ENCODE data around the gene VAMP5. TPM values are rescaled to one million over a fixed set of nuclear protein-coding genes. Genes with fewer than 3 reads are reported as not detected.
"Not testable (repeated sequence)": the region's sequence is repeated elsewhere in the genome, so short reads cannot be mapped to it uniquely, and the experiment has no call there.

Gene VAMP5
- total RNA-seq, 1 donor from 2014 or later: 1.5 TPM

DNA sequence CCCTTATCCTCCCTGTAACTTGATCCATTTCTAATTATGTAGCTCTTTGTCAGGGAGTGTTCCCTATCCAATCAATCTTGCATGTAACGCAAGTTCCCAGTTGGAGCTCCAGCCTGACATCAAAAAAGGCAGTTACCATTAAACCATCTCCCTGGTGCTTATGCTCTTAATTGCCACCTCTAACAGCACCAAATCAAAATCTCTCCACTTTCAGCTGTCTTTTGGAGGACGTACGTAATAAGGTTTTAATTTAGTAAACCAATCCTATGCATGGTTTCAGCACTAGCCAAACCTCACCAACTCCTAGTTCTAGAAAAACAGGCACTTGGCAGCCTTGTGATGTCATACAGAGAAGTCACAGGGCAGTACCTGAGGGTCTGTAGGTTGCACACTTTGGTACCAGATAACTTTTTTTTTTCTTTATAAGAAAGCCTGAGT, 40.0 kb upstream of the VAMP5 start:
- not testable (repeated sequence) for DNase-seq (ENCODE audit: low read depth, low spot score); H3K27me3 Mint-ChIP-seq (ENCODE audit: low read depth); H3K27ac Mint-ChIP-seq (ENCODE audit: unreplicated experiment); H3K9me3 Mint-ChIP-seq
- Mint-ChIP-seq H3K36me3 (ENCODE audit: low read depth) (peaks cover 49% of the 10 kb centered on the region), H3K4me1 (peaks cover 44% of the 10 kb centered on the region), H3K4me3 (peak overlapping the region; percentile 95)
- TF ChIP-seq, protein P1, sequence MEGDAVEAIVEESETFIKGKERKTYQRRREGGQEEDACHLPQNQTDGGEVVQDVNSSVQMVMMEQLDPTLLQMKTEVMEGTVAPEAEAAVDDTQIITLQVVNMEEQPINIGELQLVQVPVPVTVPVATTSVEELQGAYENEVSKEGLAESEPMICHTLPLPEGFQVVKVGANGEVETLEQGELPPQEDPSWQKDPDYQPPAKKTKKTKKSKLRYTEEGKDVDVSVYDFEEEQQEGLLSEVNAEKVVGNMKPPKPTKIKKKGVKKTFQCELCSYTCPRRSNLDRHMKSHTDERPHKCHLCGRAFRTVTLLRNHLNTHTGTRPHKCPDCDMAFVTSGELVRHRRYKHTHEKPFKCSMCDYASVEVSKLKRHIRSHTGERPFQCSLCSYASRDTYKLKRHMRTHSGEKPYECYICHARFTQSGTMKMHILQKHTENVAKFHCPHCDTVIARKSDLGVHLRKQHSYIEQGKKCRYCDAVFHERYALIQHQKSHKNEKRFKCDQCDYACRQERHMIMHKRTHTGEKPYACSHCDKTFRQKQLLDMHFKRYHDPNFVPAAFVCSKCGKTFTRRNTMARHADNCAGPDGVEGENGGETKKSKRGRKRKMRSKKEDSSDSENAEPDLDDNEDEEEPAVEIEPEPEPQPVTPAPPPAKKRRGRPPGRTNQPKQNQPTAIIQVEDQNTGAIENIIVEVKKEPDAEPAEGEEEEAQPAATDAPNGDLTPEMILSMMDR (conservative IDR thresholded peaks at IDR 0.05): peak; percentile 19

DNA sequence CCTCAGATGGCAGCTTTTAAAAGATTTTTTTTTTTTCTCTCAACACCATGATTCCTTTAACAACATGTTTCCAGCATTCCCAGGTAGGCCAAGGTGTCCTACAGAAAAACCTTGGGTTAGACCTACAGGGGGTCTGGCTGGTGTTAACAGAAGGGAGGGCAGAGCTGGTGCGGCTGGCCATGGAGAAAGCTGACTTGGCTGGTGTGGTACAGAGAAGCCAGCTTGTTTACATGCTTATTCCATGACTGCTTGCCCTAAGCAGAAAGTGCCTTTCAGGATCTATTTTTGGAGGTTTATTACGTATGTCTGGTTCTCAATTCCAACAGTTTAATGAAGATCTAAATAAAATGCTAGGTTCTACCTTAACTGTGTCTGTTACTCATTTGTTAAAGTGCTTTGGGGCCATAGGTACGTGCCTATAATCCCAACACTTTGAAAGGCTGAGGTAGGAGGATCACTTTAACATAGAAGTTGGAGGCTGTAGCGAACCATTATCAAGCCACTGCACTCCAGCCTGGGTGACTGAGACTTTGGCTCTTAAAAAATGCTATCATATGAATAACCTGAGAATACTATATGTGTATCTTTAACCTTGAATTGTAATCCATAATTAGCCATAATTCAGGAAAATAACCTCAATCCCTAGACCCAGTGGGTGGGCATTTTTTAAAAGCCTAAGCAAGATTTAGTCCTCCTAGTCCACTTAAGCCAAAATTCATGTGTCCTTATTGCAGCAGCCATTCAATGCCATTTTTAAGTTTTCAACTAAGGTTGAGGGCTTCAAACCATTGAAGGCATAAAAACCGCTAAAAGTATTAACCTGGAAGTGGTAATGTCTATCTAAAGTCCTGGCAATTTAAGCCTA, 39.1 kb upstream of the VAMP5 start:
- not testable (repeated sequence) for DNase-seq (ENCODE audit: low read depth, low spot score); H3K27me3 Mint-ChIP-seq (ENCODE audit: low read depth); H3K9me3 Mint-ChIP-seq; H3K27ac Mint-ChIP-seq (ENCODE audit: unreplicated experiment)
- H3K4me1 Mint-ChIP-seq: peaks cover 40% of the 10 kb centered on the region
- peak overlapping the region; percentile 50 for H3K4me3 Mint-ChIP-seq
- H3K36me3 Mint-ChIP-seq (ENCODE audit: low read depth): peaks cover 45% of the 10 kb centered on the region

DNA sequence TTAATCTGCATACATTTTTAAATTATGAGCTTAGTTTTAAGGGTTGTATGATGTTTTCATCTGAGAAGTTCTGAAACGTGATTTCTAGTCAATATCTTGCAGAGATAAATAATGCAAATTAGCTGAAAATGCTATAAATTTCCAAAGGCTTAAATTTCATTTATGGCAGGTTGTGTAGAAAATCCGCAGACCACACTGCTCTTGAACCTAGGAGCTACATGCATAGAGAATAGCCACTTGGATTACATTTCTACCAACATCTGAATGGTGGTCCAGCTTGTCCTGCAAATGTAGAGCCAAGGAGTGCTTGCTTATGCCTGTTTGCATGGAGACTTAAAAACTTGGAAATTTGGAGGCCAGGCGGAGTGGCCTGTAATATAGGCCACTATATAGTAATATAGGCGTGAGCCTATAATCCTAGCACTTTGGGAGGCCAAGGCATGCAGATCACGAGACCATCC, 38.4 kb upstream of the VAMP5 start:
- Mint-ChIP-seq H3K36me3 (ENCODE audit: low read depth) (peaks cover 39% of the 10 kb centered on the region), H3K9me3 (no peaks in the 10 kb centered on the region), H3K27ac (ENCODE audit: unreplicated experiment) (no peak overlapping the region), H3K4me1 (peaks cover 34% of the 10 kb centered on the region), H3K27me3 (ENCODE audit: low read depth) (peaks cover 4% of the 10 kb centered on the region), H3K4me3 (peak overlapping the region; percentile 36)
- TF ChIP-seq, protein P1 (conservative IDR thresholded peaks at IDR 0.05): no peak
- DNase-seq (ENCODE audit: low read depth, low spot score): no peak

DNA sequence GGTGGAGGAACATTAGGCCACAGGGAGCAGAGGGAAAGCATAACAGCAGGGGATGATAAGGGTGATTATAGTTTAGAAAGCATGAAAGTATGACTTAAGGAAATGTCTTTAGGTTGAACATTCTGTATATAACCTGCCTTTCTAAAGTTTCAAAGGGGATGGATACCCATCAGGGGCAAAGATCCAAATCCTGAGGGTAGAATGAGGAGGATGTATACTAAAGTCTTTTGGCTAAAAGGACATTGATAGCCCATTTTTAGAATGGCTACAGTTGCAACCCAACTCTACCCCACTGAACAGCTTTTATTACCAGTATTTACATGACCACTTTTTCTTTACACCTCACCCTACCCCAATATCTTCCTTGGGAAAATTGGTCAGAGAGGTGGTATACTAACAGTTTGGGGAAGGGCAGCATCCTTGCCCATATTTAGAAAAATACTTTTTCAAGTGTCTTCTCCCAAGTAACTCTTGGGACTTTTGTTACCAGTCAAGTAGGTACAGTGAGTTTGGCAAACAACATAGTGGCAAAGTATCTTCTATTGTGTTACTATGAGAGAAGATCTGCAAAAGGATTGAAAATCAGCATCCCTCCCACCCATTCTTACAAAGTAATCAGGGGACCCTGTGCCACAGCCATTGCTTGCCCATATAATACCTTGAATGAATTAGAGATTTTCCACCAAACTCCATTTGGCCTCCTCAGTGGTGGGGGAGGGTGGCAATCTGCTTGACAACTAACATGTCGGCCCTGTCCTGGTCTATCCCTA, 37.0 kb upstream of the VAMP5 start:
- H3K27me3 Mint-ChIP-seq (ENCODE audit: low read depth): peaks cover 4% of the 10 kb centered on the region
- no peaks in the 10 kb centered on the region for H3K9me3 Mint-ChIP-seq
- no peak overlapping the region for H3K27ac Mint-ChIP-seq (ENCODE audit: unreplicated experiment)
- TF ChIP-seq, protein P1 (conservative IDR thresholded peaks at IDR 0.05): no peak
- H3K4me3 Mint-ChIP-seq: peak overlapping the region; percentile 66
- no peak for DNase-seq (ENCODE audit: low read depth, low spot score)
- peaks cover 23% of the 10 kb centered on the region for H3K4me1 Mint-ChIP-seq
- peaks cover 29% of the 10 kb centered on the region for H3K36me3 Mint-ChIP-seq (ENCODE audit: low read depth)

DNA sequence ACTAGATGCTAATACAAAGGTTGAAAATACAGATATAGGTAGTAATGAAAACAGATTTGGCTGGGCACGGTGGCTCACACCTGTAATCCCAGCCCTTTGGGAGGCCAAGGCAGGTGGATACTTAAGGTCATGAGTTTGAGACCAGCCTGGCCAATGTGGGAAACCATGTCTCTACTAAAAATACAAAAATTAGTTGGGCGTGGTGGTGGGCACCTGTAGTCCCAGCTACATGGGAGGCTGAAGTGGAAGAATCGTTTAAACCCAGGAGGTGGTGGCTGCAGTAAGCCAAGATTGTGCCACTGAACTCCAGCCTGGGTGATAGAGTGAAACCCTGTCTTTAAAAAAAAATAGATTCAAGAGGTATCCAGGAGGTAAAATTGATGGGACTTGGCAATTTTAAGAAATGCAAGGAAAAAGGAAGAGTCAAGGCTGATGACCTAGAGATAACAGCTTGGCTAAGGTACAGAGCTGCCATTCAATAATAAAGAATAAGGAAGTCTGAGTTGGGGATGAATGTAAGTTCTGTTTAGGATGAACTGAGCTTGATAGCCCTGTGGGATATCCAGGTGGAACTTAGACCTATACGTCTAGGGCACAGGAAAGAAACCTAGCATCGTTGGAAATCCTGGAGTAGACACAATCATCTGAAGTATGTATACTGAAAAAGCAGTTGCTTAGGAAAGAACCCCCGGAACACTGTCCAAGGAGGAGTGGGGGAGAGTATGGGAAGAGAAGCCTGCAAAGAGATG, 36.2 kb upstream of the VAMP5 start:
- Mint-ChIP-seq H3K27me3 (ENCODE audit: low read depth) (peaks cover 4% of the 10 kb centered on the region), H3K9me3 (no peaks in the 10 kb centered on the region), H3K4me3 (peak overlapping the region; percentile 39), H3K4me1 (peaks cover 16% of the 10 kb centered on the region), H3K36me3 (ENCODE audit: low read depth) (peaks cover 22% of the 10 kb centered on the region), H3K27ac (ENCODE audit: unreplicated experiment) (no peak overlapping the region)
- TF ChIP-seq, protein P1 (conservative IDR thresholded peaks at IDR 0.05): no peak
- no peak for DNase-seq (ENCODE audit: low read depth, low spot score)
